ENCODE measurements around the gene ROR2. TPM values are rescaled to one million over a fixed set of nuclear protein-coding genes. Genes with fewer than 3 reads are reported as not detected.

The ROR2 gene
- total and polyA plus RNA-seq, 2 donors (not counting 3 experiments of a cell fraction or from before 2014, with no cell fraction given): not detected

DNA sequence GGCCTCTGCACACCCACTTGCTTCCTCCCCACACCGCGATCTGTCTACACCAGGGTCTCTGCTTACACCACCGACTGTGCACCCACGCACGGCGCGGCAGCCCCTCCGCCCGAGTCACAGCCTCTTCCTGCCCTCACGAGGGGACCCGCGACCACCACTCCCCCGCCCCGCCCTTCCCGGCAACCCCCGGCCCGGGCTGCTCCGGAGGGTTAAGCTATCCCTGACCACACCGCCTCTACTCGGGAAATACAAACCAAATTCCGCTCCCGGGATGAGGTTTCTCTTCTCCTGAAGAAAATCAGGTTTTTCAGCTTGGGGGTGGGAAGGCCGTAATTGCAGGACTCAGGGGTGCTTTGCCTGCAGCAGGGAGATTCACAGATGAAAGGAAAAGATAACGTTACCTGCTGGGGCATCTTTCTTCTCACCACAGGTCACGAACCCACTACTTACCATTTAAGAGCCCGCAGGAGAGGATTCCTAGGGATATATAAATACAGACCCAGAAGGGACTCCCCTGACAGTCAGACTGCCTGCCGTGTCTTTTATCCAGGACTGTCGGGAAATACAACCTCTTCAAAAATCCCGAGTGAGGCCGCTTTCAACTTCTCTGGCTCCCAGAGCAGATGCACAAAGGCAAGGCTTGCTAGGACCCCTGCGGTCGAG, 63.5 kb downstream of the ROR2 start:
- Histone ChIP-seq H3K4me3 (replicated peaks in 1 of 3; ENCODE audit: insufficient read depth in 1 of 3, low read depth in 1 of 3, low read length in 3 of 3) (no peak overlapping the region), H2AFZ (ENCODE audit: low read depth, low read length) (no peak overlapping the region), H3K36me3 (ENCODE audit: control insufficient read depth in 2 of 2, extremely low read depth in 1 of 2, insufficient read depth in 2 of 2, low read length in 2 of 2) (no peaks in the 10 kb centered on the region), H3K4me1 (ENCODE audit: control insufficient read depth, extremely low read depth, insufficient read depth, low read length) (no peaks in the 10 kb centered on the region), H3K79me2 (ENCODE audit: control insufficient read depth, insufficient read depth, low read length) (no peaks in the 10 kb centered on the region), H3K4me2 (ENCODE audit: insufficient read depth, low read length) (no peak overlapping the region), H3K27ac (ENCODE audit: insufficient read depth, low read depth, low read length) (no peak overlapping the region), H3K9me1 (replicated peaks; ENCODE audit: control insufficient read depth, extremely low read depth, insufficient read depth, low read length) (no peaks in the 10 kb centered on the region), H3K9me3 (replicated peaks; ENCODE audit: control insufficient read depth, insufficient read depth, low read length) (no peaks in the 10 kb centered on the region), H3K27me3 (ENCODE audit: control insufficient read depth in 2 of 2, insufficient read depth in 2 of 2, low read length in 2 of 2) (no peaks in the 10 kb centered on the region), H4K20me1 (replicated peaks; ENCODE audit: control insufficient read depth, extremely low read depth, insufficient read depth, low read length) (no peaks in the 10 kb centered on the region), H3K9ac (replicated peaks; ENCODE audit: extremely low read depth, insufficient read depth, low read length) (no peak overlapping the region)
- BruUV-seq (replicated peaks): no TSS peak
- FAIRE-seq (no peak), DNase-seq (ENCODE audit: low read depth, low spot score) (no peak)
- TF ChIP-seq FOS (IDR thresholded peaks at IDR 0.05; ENCODE audit: borderline replicate concordance, insufficient read depth, low read length) (no peak), JUN (IDR thresholded peaks at IDR 0.05; ENCODE audit: borderline replicate concordance, insufficient read depth, insufficient read length, low read depth) (no peak), GATA2 (IDR thresholded peaks at IDR 0.05; ENCODE audit: insufficient read depth, insufficient read length, low read depth, low read length) (no peak), EZH2 (IDR thresholded peaks at IDR 0.05; ENCODE audit: borderline replicate concordance, low read depth, low read length, severe bottlenecking) (no peak), MYC (IDR thresholded peaks at IDR 0.05; ENCODE audit: low read depth, low read length) (no peak), POLR2A (IDR thresholded peaks at IDR 0.05; ENCODE audit: low read depth, low read length) (no peak), POLR2AphosphoS5 (IDR thresholded peaks at IDR 0.05; ENCODE audit: insufficient read depth, low read depth, low read length) (no peak)
- TF ChIP-seq, protein P1, sequence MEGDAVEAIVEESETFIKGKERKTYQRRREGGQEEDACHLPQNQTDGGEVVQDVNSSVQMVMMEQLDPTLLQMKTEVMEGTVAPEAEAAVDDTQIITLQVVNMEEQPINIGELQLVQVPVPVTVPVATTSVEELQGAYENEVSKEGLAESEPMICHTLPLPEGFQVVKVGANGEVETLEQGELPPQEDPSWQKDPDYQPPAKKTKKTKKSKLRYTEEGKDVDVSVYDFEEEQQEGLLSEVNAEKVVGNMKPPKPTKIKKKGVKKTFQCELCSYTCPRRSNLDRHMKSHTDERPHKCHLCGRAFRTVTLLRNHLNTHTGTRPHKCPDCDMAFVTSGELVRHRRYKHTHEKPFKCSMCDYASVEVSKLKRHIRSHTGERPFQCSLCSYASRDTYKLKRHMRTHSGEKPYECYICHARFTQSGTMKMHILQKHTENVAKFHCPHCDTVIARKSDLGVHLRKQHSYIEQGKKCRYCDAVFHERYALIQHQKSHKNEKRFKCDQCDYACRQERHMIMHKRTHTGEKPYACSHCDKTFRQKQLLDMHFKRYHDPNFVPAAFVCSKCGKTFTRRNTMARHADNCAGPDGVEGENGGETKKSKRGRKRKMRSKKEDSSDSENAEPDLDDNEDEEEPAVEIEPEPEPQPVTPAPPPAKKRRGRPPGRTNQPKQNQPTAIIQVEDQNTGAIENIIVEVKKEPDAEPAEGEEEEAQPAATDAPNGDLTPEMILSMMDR (IDR thresholded peaks at IDR 0.05; ENCODE audit: extremely low read depth in 1 of 2, insufficient read depth in 1 of 2, low read depth in 1 of 2, low read length in 2 of 2): no peak
- TF ChIP-seq, protein P2, sequence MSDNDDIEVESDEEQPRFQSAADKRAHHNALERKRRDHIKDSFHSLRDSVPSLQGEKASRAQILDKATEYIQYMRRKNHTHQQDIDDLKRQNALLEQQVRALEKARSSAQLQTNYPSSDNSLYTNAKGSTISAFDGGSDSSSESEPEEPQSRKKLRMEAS (IDR thresholded peaks at IDR 0.05; ENCODE audit: insufficient read depth, insufficient read length): no peak
- CTCF ChIA-PET: no interaction called here
- intact Hi-C loops (cut with micrococcal nuclease) (no loop called here), dilution Hi-C loops (cut with MboI; ENCODE audit: extremely low pct_ligation_motif_present, low sequenced_read_pairs) (no loop called here)
- POLR2A ChIA-PET: no interaction called here

Measured in endothelial cell of umbilical vein (primary cell).